T-cell (primary cell): Measurements from ENCODE around the gene SPON1. TPM values are rescaled to one million over a fixed set of nuclear protein-coding genes. Genes with fewer than 3 reads are reported as not detected.

Experiments
- ATAC-seq, 4 experiments: fragments of 200-7000 bp in 3 of 4; fragments of 150-1000 bp in 1 of 4; cut with Tn5 transposase; replicated peaks in 1 of 4; 1 replicate in 3 of 4; 2 replicates in 1 of 4; pipeline ENCODE4 v1.10.0; 2021; ENCODE audit warnings: moderate library complexity in 3 of 4, mild to moderate bottlenecking in 2 of 4, moderate number of reproducible peaks in 1 of 4
- CTCF ChIA-PET, 2 donors: fragments of 300-600 bp; sonication (Branson Sonifier 250); formaldehyde crosslinking; loops; one replicate each; lab custom pipeline; 2022; ENCODE audit warnings: antibody characterized with exemption in 2 of 2; lab: Charles Lee
- POLR2A ChIA-PET, 2 donors: fragments of 300-600 bp; sonication (Branson Sonifier 250); formaldehyde crosslinking; loops; one replicate each; lab custom pipeline; 2022; ENCODE audit warnings: antibody characterized with exemption in 2 of 2; lab: Charles Lee
- DNase-seq, 35 experiments: peaks; one replicate each; pipeline versions ENCODE4 v3.0.0 to v3.0.0-alpha.2; 2013 to 2023
- H3K27ac ChIP-seq: one replicate; pipeline ENCODE4 v1.5.1; 2013; ENCODE audit warnings: low read length
- H3K27me3 ChIP-seq, 2 experiments: replicated peaks in 1 of 2; 1 replicate in 1 of 2; 2 replicates in 1 of 2; pipeline versions ENCODE4 v1.6.1 to v1.7.0; 2013; ENCODE audit warnings: low read length in 1 of 2, mixed read lengths in 1 of 2; ENCODE audit not compliant: control insufficient read depth in 2 of 2, insufficient read depth in 2 of 2; ENCODE audit errors: extremely low read depth in 1 of 2
- H3K36me3 ChIP-seq, 2 donors: 1 replicate in 1 of 2; 2 replicates in 1 of 2; pipeline versions ENCODE4 v1.6.1 to v1.7.0; 2013; ENCODE audit warnings: low read length in 1 of 2; ENCODE audit not compliant: control insufficient read depth in 2 of 2, insufficient read depth in 1 of 2; ENCODE audit errors: extremely low read depth in 1 of 2
- H3K4me1 ChIP-seq, 2 experiments: 1 replicate in 1 of 2; 2 replicates in 1 of 2; pipeline versions ENCODE4 v1.6.1 to v1.7.0; 2013; ENCODE audit warnings: low read length in 2 of 2, mixed read lengths in 1 of 2; ENCODE audit not compliant: insufficient read depth in 2 of 2, control insufficient read depth in 1 of 2; ENCODE audit errors: extremely low read depth in 1 of 2
- H3K4me3 ChIP-seq, 2 donors: 1 replicate in 1 of 2; 2 replicates in 1 of 2; pipeline versions ENCODE4 v1.5.1 to v1.7.0; 2013; ENCODE audit warnings: mild to moderate bottlenecking in 2 of 2, low read length in 1 of 2, moderate library complexity in 1 of 2; ENCODE audit not compliant: control insufficient read depth in 1 of 2; ENCODE audit errors: extremely low read depth in 1 of 2
- H3K9me3 ChIP-seq: 2 replicates; pipeline ENCODE4 v1.7.0; 2013
- H3K27ac Mint-ChIP-seq, 2 donors: one replicate each; pipeline ENCODE4 v1.8.0; 2020 to 2021; ENCODE audit warnings: mild to moderate bottlenecking in 2 of 2, mixed read lengths in 2 of 2
- H3K27me3 Mint-ChIP-seq, 2 donors: one replicate each; pipeline ENCODE4 v1.8.0; 2021 to 2022; ENCODE audit warnings: mixed read lengths in 2 of 2
- H3K36me3 Mint-ChIP-seq: one replicate; pipeline ENCODE4 v1.8.0; 2021; ENCODE audit warnings: mixed read lengths
- H3K4me1 Mint-ChIP-seq, 3 donors: one replicate each; pipeline ENCODE4 v1.8.0; 2020 to 2022; ENCODE audit warnings: mixed read lengths in 3 of 3, mild to moderate bottlenecking in 1 of 3
- H3K4me3 Mint-ChIP-seq, 3 donors: one replicate each; pipeline ENCODE4 v1.8.0; 2020 to 2022; ENCODE audit warnings: mild to moderate bottlenecking in 3 of 3, mixed read lengths in 3 of 3, moderate library complexity in 3 of 3
- H3K9me3 Mint-ChIP-seq, 3 donors: one replicate each; pipeline ENCODE4 v1.8.0; 2020 to 2022; ENCODE audit warnings: mixed read lengths in 3 of 3
- WGBS: methylation state at CpG from one replicate; pipeline ENCODE4 v1.1.5; 2013; ENCODE audit warnings: missing lambda C conversion rate; ENCODE audit not compliant: insufficient coverage; 5-methylcytosine and 5-hydroxymethylcytosine counted together
- total RNA-seq, 35 experiments: library from RNA in 6 of 35; stranded (reverse) in 6 of 35; fragments of 120-200 nt in 1 of 35; gene quantifications; one replicate each; pipeline versions ENCODE4 v1.2.1 to v1.2.4 and lab custom pipeline; 2013 to 2026

SPON1 gene
- total RNA-seq (10 to 100 TPM in 3 of 5 donors, 1 to 10 TPM in 2; 1.0 to 38.2 (median 28.8) TPM), total RNA-seq (lab: John Stamatoyannopoulos, UW) (0.80 to 185 (median 12.1) reads per million in 29 experiments)
- total RNA-seq (2013) = 3.2 TPM

DNA sequence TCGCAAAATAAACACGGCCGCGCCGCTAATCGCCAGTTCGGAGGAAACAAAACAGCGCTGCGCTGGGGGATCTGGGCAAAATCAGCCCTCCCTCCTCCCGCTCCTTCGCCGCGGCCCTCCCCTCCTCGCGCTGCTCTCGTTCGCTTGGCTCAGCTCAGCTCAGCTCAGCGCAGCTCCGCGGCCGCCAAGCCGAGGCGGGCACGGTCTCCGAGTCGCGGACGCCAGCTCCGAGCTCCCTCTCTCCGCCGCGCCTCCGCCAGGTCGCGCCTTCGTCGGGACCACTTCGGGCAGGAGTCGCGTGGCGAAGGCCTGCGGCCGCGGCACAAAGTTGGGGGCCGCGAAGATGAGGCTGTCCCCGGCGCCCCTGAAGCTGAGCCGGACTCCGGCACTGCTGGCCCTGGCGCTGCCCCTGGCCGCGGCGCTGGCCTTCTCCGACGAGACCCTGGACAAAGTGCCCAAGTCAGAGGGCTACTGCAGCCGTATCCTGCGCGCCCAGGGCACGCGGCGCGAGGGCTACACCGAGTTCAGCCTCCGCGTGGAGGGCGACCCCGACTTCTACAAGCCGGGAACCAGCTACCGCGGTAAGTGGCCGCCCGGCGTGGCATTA, at the start of gene SPON1:
Gene SPON1 (plus strand): TSS at position 162 of the 607 bp plus-strand sequence. CDS start 182 bp downstream, at position 344.
- CTCF ChIA-PET = interaction anchor here in 1 of 2 donors (1.0 kb wide), 1 partner anchor 190 kb away, joined by 3 read pairs; no protein-coding TSS in a partner anchor
- no peaks in the 10 kb centered on the region for H3K9me3 Mint-ChIP-seq

GRCh38 chr11:13917264-13917663, 45.3 kb upstream of the SPON1 start:
- peaks cover 15% of the 10 kb centered on the region for H3K36me3 Mint-ChIP-seq
- H3K27me3 Mint-ChIP-seq = no peaks in the 10 kb centered on the region
- Histone ChIP-seq H3K27me3 (no peaks in the 10 kb centered on the region), H3K27ac (no peak overlapping the region), H3K36me3 (no peaks in the 10 kb centered on the region), H3K4me3 (no peak overlapping the region), H3K4me1 (peaks cover 4 to 6% of the 10 kb centered on the region in 2 experiments), H3K9me3 (no peaks in the 10 kb centered on the region)
- 75% methylated on average over 1 of the region's 1 CpG for WGBS
- POLR2A ChIA-PET = no interaction called here
- no peak overlapping the region for H3K4me3 Mint-ChIP-seq
- H3K4me1 Mint-ChIP-seq = peaks cover 12 to 25% (median 25%) of the 10 kb centered on the region in 3 donors
- peaks cover 0 to 6% (median 4%) of the 10 kb centered on the region in 3 donors for H3K9me3 Mint-ChIP-seq
- DNase-seq = no peak
- CTCF ChIA-PET = no interaction called here
- no peak overlapping the region for H3K27ac Mint-ChIP-seq
- no peak for ATAC-seq

More for the DNA sequence above, at the start of gene SPON1:
- ATAC-seq (peak; percentile 72 to 81 (median 79)), DNase-seq (peak in 33 of 35 experiments; percentile 16 to 69 (median 39))
- H3K36me3 Mint-ChIP-seq = no peaks in the 10 kb centered on the region
- Histone ChIP-seq H3K4me1 (peaks cover 0 to 25% of the 10 kb centered on the region in 2 experiments), H3K4me3 (peak within 1 kb of the TSS; percentile 16 to 72), H3K9me3 (no peaks in the 10 kb centered on the region), H3K27me3 (peaks cover 12 to 45% of the 10 kb centered on the region in 2 experiments), H3K27ac (no peak within 1 kb of the TSS), H3K36me3 (no peaks in the 10 kb centered on the region)
- H3K4me3 Mint-ChIP-seq = peak within 1 kb of the TSS; percentile 76 to 81 (median 76)
- POLR2A ChIA-PET = no interaction called here
- WGBS = 2% methylated on average over 74 of the region's 74 CpGs
- peak within 1 kb of the TSS in 1 of 2 donors; percentile 41 for H3K27ac Mint-ChIP-seq
- peaks cover 44 to 56% of the 10 kb centered on the region in 2 donors for H3K27me3 Mint-ChIP-seq
- peaks cover 10 to 22% (median 21%) of the 10 kb centered on the region in 3 donors for H3K4me1 Mint-ChIP-seq

DNA sequence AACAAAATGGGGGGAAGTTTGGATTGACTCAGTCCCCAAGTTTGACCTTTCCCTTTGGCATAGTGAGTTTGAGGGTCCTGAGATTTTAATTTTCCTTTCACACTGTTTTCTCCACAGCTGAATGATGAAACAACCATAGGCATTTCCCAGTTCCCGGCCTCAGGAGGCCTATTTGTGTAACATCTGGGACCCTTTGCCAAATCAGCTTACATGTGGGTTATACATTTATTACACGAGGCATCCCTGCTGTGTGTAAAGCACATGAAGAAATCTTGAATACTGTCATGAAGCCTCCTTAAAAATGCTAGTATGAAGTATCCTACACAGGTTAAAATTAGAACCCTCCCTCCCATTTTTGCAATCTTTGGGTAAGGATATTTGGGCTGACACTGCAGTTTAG, 44.6 kb upstream of the SPON1 start:
- H3K27ac ChIP-seq = no peak overlapping the region
- Mint-ChIP-seq H3K4me1 (peaks cover 19 to 31% (median 30%) of the 10 kb centered on the region in 3 donors), H3K36me3 (peaks cover 15% of the 10 kb centered on the region), H3K27me3 (no peaks in the 10 kb centered on the region), H3K27ac (no peak overlapping the region), H3K4me3 (no peak overlapping the region), H3K9me3 (peaks cover 0 to 6% (median 4%) of the 10 kb centered on the region in 3 donors)
- DNase-seq = no peak
- H3K9me3 ChIP-seq = no peaks in the 10 kb centered on the region
- H3K27me3 ChIP-seq = no peaks in the 10 kb centered on the region
- H3K4me1 ChIP-seq = peaks cover 10 to 12% of the 10 kb centered on the region in 2 experiments
- ChIA-PET CTCF (no interaction called here), POLR2A (no interaction called here)
- WGBS = no CpG with 5 or more reads among the region's 2 CpGs
- H3K36me3 ChIP-seq = no peaks in the 10 kb centered on the region
- ATAC-seq = no peak
- H3K4me3 ChIP-seq = no peak overlapping the region

- Histone ChIP-seq H3K9me3 (no peaks in the 10 kb centered on the region), H3K4me1 (peaks cover 36 to 37% of the 10 kb centered on the region in 2 experiments), H3K36me3 (no peaks in the 10 kb centered on the region), H3K27me3 (no peaks in the 10 kb centered on the region), H3K4me3 (no peak overlapping the region), H3K27ac (no peak overlapping the region)
- CTCF ChIA-PET = no interaction called here
- DNase-seq (no peak), ATAC-seq (no peak)
- Mint-ChIP-seq H3K9me3 (peaks cover 0 to 17% (median 2%) of the 10 kb centered on the region in 3 donors), H3K4me1 (peaks cover 47 to 59% (median 57%) of the 10 kb centered on the region in 3 donors), H3K4me3 (no peak overlapping the region), H3K27ac (peak overlapping the region; percentile 86 to 88), H3K27me3 (no peaks in the 10 kb centered on the region), H3K36me3 (peaks cover 15% of the 10 kb centered on the region)
- POLR2A ChIA-PET = no interaction called here
- 100% methylated on average over 1 of the region's 3 CpGs for WGBS
Observed at GRCh38 chr11:13920756-13921155, 41.8 kb upstream of the SPON1 start.

DNA sequence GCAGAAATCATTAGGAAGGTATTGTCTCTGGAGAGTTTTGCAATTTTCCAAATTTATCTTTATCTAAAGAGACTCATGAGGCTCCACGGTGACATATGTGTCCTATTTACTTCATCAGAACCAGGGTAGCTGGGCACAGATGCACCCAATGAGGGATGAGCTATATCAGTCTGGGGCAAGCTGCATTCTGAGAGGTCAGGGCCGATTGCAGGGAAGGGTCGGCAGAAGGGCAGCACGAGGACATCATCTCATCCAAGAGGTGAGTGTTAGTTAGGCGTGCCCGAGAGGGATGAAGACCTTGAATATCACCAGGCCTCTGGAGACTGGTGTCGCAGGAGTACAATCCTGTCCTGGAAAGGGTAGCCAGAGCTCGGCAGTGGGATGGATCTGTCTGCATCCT, 41.0 kb upstream of the SPON1 start:
- Mint-ChIP-seq H3K4me1 (peaks cover 51 to 63% (median 62%) of the 10 kb centered on the region in 3 donors), H3K36me3 (peaks cover 13% of the 10 kb centered on the region), H3K9me3 (peaks cover 0 to 14% (median 0%) of the 10 kb centered on the region in 3 donors), H3K4me3 (no peak overlapping the region), H3K27me3 (no peaks in the 10 kb centered on the region), H3K27ac (peak overlapping the region; percentile 86 to 88)
- Histone ChIP-seq H3K36me3 (no peaks in the 10 kb centered on the region), H3K4me1 (peaks cover 36 to 37% of the 10 kb centered on the region in 2 experiments), H3K9me3 (no peaks in the 10 kb centered on the region), H3K4me3 (no peak overlapping the region), H3K27me3 (no peaks in the 10 kb centered on the region), H3K27ac (no peak overlapping the region)
- ChIA-PET CTCF (no interaction called here), POLR2A (interaction anchor here in 1 of 2 donors (0.6 kb wide), 1 partner anchor 407 kb away, joined by 5 read pairs; no protein-coding TSS in a partner anchor)
- 98% methylated on average over 8 of the region's 8 CpGs for WGBS
- ATAC-seq (no peak), DNase-seq (no peak)

DNA sequence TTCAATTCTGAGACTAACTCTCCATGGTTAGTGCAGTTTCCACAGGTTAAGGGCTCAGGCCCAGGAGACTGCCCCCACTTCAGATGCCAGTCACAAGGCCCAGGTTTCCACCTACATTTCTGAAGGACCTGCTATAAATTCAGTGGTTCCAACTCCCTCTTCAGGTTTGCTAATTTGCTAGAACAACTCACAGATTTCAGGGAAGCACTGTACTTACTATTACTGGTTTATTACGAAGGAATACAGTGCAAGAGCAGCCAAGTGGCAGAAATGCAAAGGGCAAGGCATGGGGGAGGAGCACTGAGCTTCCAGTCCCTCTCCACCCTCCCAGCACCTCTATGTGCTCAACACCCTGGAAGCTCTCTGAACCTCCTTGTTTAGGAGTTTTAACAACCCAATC, 39.3 kb upstream of the SPON1 start:
- Histone ChIP-seq H3K36me3 (no peaks in the 10 kb centered on the region), H3K27ac (peak overlapping the region; percentile 79), H3K4me3 (no peak overlapping the region), H3K9me3 (no peaks in the 10 kb centered on the region), H3K4me1 (peaks cover 36 to 37% of the 10 kb centered on the region in 2 experiments), H3K27me3 (no peaks in the 10 kb centered on the region)
- CTCF ChIA-PET = interaction anchor here in 1 of 2 donors (1.2 to 1.3 kb wide), 2 partner anchors 15 to 24 kb away, joined by 3 read pairs; no protein-coding TSS in a partner anchor
- H3K9me3 Mint-ChIP-seq = peaks cover 4 to 17% (median 9%) of the 10 kb centered on the region in 3 donors
- H3K4me1 Mint-ChIP-seq = peaks cover 55 to 69% (median 66%) of the 10 kb centered on the region in 3 donors
- no peaks in the 10 kb centered on the region for H3K27me3 Mint-ChIP-seq
- H3K4me3 Mint-ChIP-seq = peak overlapping the region; percentile 72 to 84 (median 74)
- H3K36me3 Mint-ChIP-seq = peaks cover 7% of the 10 kb centered on the region
- ATAC-seq (peak in 1 of 4 experiments; percentile 6), DNase-seq (peak in 1 of 35 experiments; percentile 11)
- POLR2A ChIA-PET = no interaction called here
- peak overlapping the region; percentile 100 for H3K27ac Mint-ChIP-seq
- WGBS = no CpG with 5 or more reads among the region's 1 CpG
